Esophagus (tissue), 2 donors: ENCODE data around the gene COX6B2. TPM values are rescaled to one million over a fixed set of nuclear protein-coding genes. Genes with fewer than 3 reads are reported as not detected.

Source experiments
- H3K27ac ChIP-seq, 2 donors: one replicate each; pipeline ENCODE4 v1.5.1; 2013; ENCODE audit warnings: low read depth in 2 of 2, mild to moderate bottlenecking in 2 of 2, inconsistent platforms in 1 of 2, low read length in 1 of 2, moderate library complexity in 1 of 2
- H3K27me3 ChIP-seq, 2 donors: one replicate each; pipeline ENCODE4 v1.6.1; 2013; ENCODE audit warnings: low read length in 2 of 2, control low read depth in 1 of 2, mild to moderate bottlenecking in 1 of 2; ENCODE audit not compliant: insufficient read depth in 2 of 2, control insufficient read depth in 1 of 2
- H3K36me3 ChIP-seq, 2 donors: one replicate each; pipeline ENCODE4 v1.6.1; 2013; ENCODE audit warnings: low read length in 1 of 2; ENCODE audit not compliant: control insufficient read depth in 2 of 2, insufficient read depth in 2 of 2
- H3K4me1 ChIP-seq, 2 donors: one replicate each; pipeline ENCODE4 v1.6.1; 2013; ENCODE audit warnings: low read length in 1 of 2; ENCODE audit not compliant: control insufficient read depth in 2 of 2, insufficient read depth in 2 of 2
- H3K4me3 ChIP-seq, 2 donors: one replicate each; pipeline ENCODE4 v1.5.1; 2013; ENCODE audit warnings: low read length in 2 of 2, mild to moderate bottlenecking in 2 of 2, low read depth in 1 of 2, moderate library complexity in 1 of 2
- H3K9me3 ChIP-seq, 2 donors: one replicate each; pipeline ENCODE4 v1.6.1; 2013; ENCODE audit warnings: mild to moderate bottlenecking in 2 of 2, low read depth in 1 of 2, low read length in 1 of 2, moderate library complexity in 1 of 2; ENCODE audit not compliant: control insufficient read depth in 2 of 2, insufficient read depth in 1 of 2
- WGBS, 2 donors: extraction: QIAGEN DNeasy Blood & Tissue Kit; methylation state at CpG; one replicate each; pipeline ENCODE4 v1.1.7; 2013; 5-methylcytosine and 5-hydroxymethylcytosine counted together
- polyA plus RNA-seq, 2 donors: library from polyadenylated mRNA; stranded (reverse); fragments of 200-250 nt; gene quantifications; one replicate each; pipeline ENCODE4 v1.2.3, GENCODE V29; 2013
- donor health status: healthy with polysubstance abuse.
- donor health status: Bipolar disorder and iron deficiency.

Gene COX6B2
- polyA plus RNA-seq, 2 donors: 0.48 to 0.53 TPM

GRCh38 chr19:55372316-55373081 is 18.0 kb upstream of the COX6B2 start:
- Histone ChIP-seq H3K9me3 (no peaks in the 10 kb centered on the region), H3K36me3 (no peaks in the 10 kb centered on the region), H3K4me1 (peaks cover 0 to 13% of the 10 kb centered on the region in 2 donors), H3K27ac (no peak overlapping the region), H3K4me3 (no peak overlapping the region), H3K27me3 (peaks cover 0 to 36% of the 10 kb centered on the region in 2 donors)
- 37 to 41% methylated on average over 24 of the region's 24 CpGs for WGBS, 2 donors

GRCh38 chr19:55370305-55370988 is 15.9 kb upstream of the COX6B2 start, which contains the start of gene IL11:
Gene IL11 (minus strand): TSS chr19:55370463. CDS start chr19:55370310, 153 bp downstream.
- peaks cover 0 to 6% of the 10 kb centered on the region in 2 donors for H3K4me1 ChIP-seq
- H3K9me3 ChIP-seq: no peaks in the 10 kb centered on the region
- H3K4me3 ChIP-seq: peak within 1 kb of the TSS in 1 of 2 donors; percentile 0
- H3K27me3 ChIP-seq: peaks cover 0 to 36% of the 10 kb centered on the region in 2 donors
- H3K36me3 ChIP-seq: no peaks in the 10 kb centered on the region
- no peak within 1 kb of the TSS for H3K27ac ChIP-seq
- 9 to 16% methylated on average over 23 to 32 of the region's 32 CpGs for WGBS, 2 donors

- no peaks in the 10 kb centered on the region for H3K9me3 ChIP-seq
- peaks cover 0 to 6% of the 10 kb centered on the region in 2 donors for H3K4me1 ChIP-seq
- peak overlapping the region in 1 of 2 donors; percentile 0 for H3K4me3 ChIP-seq
- WGBS, 2 donors: 1 to 2% methylated on average over 30 to 59 of the region's 59 CpGs
- peaks cover 0 to 36% of the 10 kb centered on the region in 2 donors for H3K27me3 ChIP-seq
- H3K27ac ChIP-seq: no peak overlapping the region
- H3K36me3 ChIP-seq: no peaks in the 10 kb centered on the region
Observed at GRCh38 chr19:55369653-55370304, 15.3 kb upstream of the COX6B2 start.

GRCh38 chr19:55368701-55369563 is 14.4 kb upstream of the COX6B2 start:
- no peak overlapping the region for H3K27ac ChIP-seq

GRCh38 chr19:55368106-55368505 is 13.6 kb upstream of the COX6B2 start:
- no peaks in the 10 kb centered on the region for H3K36me3 ChIP-seq
- peaks cover 0 to 6% of the 10 kb centered on the region in 2 donors for H3K4me1 ChIP-seq
- no peak overlapping the region for H3K27ac ChIP-seq
- no peak overlapping the region for H3K4me3 ChIP-seq
- no peaks in the 10 kb centered on the region for H3K9me3 ChIP-seq
- 80 to 87% methylated on average over 14 to 16 of the region's 16 CpGs for WGBS, 2 donors
- peaks cover 0 to 32% of the 10 kb centered on the region in 2 donors for H3K27me3 ChIP-seq

More at GRCh38 chr19:55368701-55369563, 14.4 kb upstream of the COX6B2 start:
- Histone ChIP-seq H3K36me3 (no peaks in the 10 kb centered on the region), H3K27me3 (peaks cover 0 to 32% of the 10 kb centered on the region in 2 donors), H3K4me3 (peak overlapping the region in 1 of 2 donors; percentile 0), H3K4me1 (peaks cover 0 to 6% of the 10 kb centered on the region in 2 donors), H3K9me3 (no peaks in the 10 kb centered on the region)
- WGBS, 2 donors: 8 to 12% methylated on average over 41 to 54 of the region's 54 CpGs

- Histone ChIP-seq H3K27me3 (peaks cover 0 to 27% of the 10 kb centered on the region in 2 donors), H3K27ac (no peak overlapping the region)
- 67 to 76% methylated on average over 3 of the region's 3 CpGs for WGBS, 2 donors
Observed at GRCh38 chr19:55366790-55367189, 12.3 kb upstream of the COX6B2 start.

GRCh38 chr19:55365964-55366363 is 11.4 kb upstream of the COX6B2 start:
- WGBS, 2 donors: 66 to 68% methylated on average over 19 of the region's 19 CpGs
- H3K4me3 ChIP-seq: no peak overlapping the region
- H3K36me3 ChIP-seq: no peaks in the 10 kb centered on the region
- peaks cover 0 to 6% of the 10 kb centered on the region in 2 donors for H3K4me1 ChIP-seq
- H3K27me3 ChIP-seq: peaks cover 0 to 22% of the 10 kb centered on the region in 2 donors
- H3K27ac ChIP-seq: no peak overlapping the region
- H3K9me3 ChIP-seq: no peaks in the 10 kb centered on the region

More at GRCh38 chr19:55366790-55367189, 12.3 kb upstream of the COX6B2 start:
- Histone ChIP-seq H3K9me3 (no peaks in the 10 kb centered on the region), H3K4me1 (peaks cover 0 to 6% of the 10 kb centered on the region in 2 donors), H3K36me3 (no peaks in the 10 kb centered on the region), H3K4me3 (no peak overlapping the region)

GRCh38 chr19:55365245-55365644 is 10.7 kb upstream of the COX6B2 start:
- 89 to 92% methylated on average over 8 of the region's 8 CpGs for WGBS, 2 donors
- Histone ChIP-seq H3K27me3 (peaks cover 0 to 16% of the 10 kb centered on the region in 2 donors), H3K36me3 (no peaks in the 10 kb centered on the region), H3K4me3 (no peak overlapping the region), H3K27ac (no peak overlapping the region), H3K4me1 (peaks cover 0 to 6% of the 10 kb centered on the region in 2 donors), H3K9me3 (no peaks in the 10 kb centered on the region)
